T-helper 17 cell (primary cell): ENCODE data around the gene WBP2. TPM values are rescaled to one million over a fixed set of nuclear protein-coding genes. Genes with fewer than 3 reads are reported as not detected.
"Not testable (repeated sequence)": the region's sequence is repeated elsewhere in the genome, so short reads cannot be mapped to it uniquely, and the experiment has no call there.

Experiments
- ATAC-seq: fragments of 150-1000 bp; cut with Tn5 transposase; 2 replicates; pipeline ENCODE4 v1.10.0; 2021; ENCODE audit warnings: mild to moderate bottlenecking, moderate library complexity
- DNase-seq, 3 donors: peaks; one replicate each; pipeline versions ENCODE4 v3.0.0 to v3.0.0-alpha.2; 2020 to 2021
- H3K9me3 ChIP-seq: one replicate; pipeline ENCODE4 v1.7.0; 2013; ENCODE audit warnings: low read length, mild to moderate bottlenecking; ENCODE audit not compliant: control insufficient read depth, poor library complexity, severe bottlenecking
- H3K27ac Mint-ChIP-seq: one replicate; pipeline ENCODE4 v1.8.0; 2022; ENCODE audit warnings: mild to moderate bottlenecking, moderate library complexity, mixed read lengths
- H3K27me3 Mint-ChIP-seq: one replicate; pipeline ENCODE4 v1.8.0; 2022; ENCODE audit warnings: mixed read lengths
- H3K36me3 Mint-ChIP-seq: one replicate; pipeline ENCODE4 v1.8.0; 2022; ENCODE audit warnings: low read depth, mixed read lengths
- H3K4me1 Mint-ChIP-seq: one replicate; pipeline ENCODE4 v1.8.0; 2022; ENCODE audit warnings: mild to moderate bottlenecking, mixed read lengths
- H3K4me3 Mint-ChIP-seq: one replicate; pipeline ENCODE4 v1.8.0; 2022; ENCODE audit warnings: mild to moderate bottlenecking, moderate library complexity, mixed read lengths
- total RNA-seq, 4 donors: library from RNA in 2 of 4; stranded (reverse) in 2 of 4; gene quantifications; one replicate each; pipeline ENCODE4 v1.2.3 and lab custom pipeline; 2022 to 2026

WBP2 gene
- total RNA-seq, 2 donors from 2014 or later = 86.0 to 114 TPM

GRCh38 chr17:75869282-75870141, 14.4 kb upstream of the WBP2 start:
- Mint-ChIP-seq H3K4me3 (no peak overlapping the region), H3K36me3 (no peaks in the 10 kb centered on the region), H3K4me1 (peaks cover 21% of the 10 kb centered on the region), H3K27ac (no peak overlapping the region), H3K27me3 (no peaks in the 10 kb centered on the region)
- no peak for ATAC-seq
- DNase-seq = no peak
- no peaks in the 10 kb centered on the region for H3K9me3 ChIP-seq

- not testable (repeated sequence) for H3K27ac Mint-ChIP-seq
These were observed 13.7 kb upstream of the WBP2 start for GRCh38 chr17:75868730-75869281.

GRCh38 chr17:75865404-75866188, 10.5 kb upstream of the WBP2 start:
- DNase-seq, ATAC-seq, H3K27me3 Mint-ChIP-seq, H3K9me3 ChIP-seq, H3K36me3 Mint-ChIP-seq: not testable (repeated sequence)
- peak overlapping the region; percentile 12 for H3K4me3 Mint-ChIP-seq
- peaks cover 18% of the 10 kb centered on the region for H3K4me1 Mint-ChIP-seq
- H3K27ac Mint-ChIP-seq = peak overlapping the region; percentile 86

More at GRCh38 chr17:75868730-75869281, 13.7 kb upstream of the WBP2 start:
- H3K4me3 Mint-ChIP-seq, DNase-seq, H3K27me3 Mint-ChIP-seq, ATAC-seq, H3K9me3 ChIP-seq, H3K36me3 Mint-ChIP-seq: not testable (repeated sequence)
- peaks cover 24% of the 10 kb centered on the region for H3K4me1 Mint-ChIP-seq

GRCh38 chr17:75864887-75865286, 9.8 kb upstream of the WBP2 start:
- H3K36me3 Mint-ChIP-seq = not testable (repeated sequence)
- peak overlapping the region; percentile 86 for H3K27ac Mint-ChIP-seq

GRCh38 chr17:75864448-75864871, 9.3 kb upstream of the WBP2 start:
- Mint-ChIP-seq H3K27me3 (no peaks in the 10 kb centered on the region), H3K4me3 (peak overlapping the region; percentile 60), H3K27ac (peak overlapping the region; percentile 86), H3K4me1 (peaks cover 17% of the 10 kb centered on the region), H3K36me3 (no peaks in the 10 kb centered on the region)
- H3K9me3 ChIP-seq = no peaks in the 10 kb centered on the region
- DNase-seq (no peak), ATAC-seq (peak; percentile 70)

More at GRCh38 chr17:75864887-75865286, 9.8 kb upstream of the WBP2 start:
- Mint-ChIP-seq H3K4me1 (peaks cover 17% of the 10 kb centered on the region), H3K4me3 (peak overlapping the region; percentile 60)
- not testable (repeated sequence) for H3K9me3 ChIP-seq, H3K27me3 Mint-ChIP-seq, DNase-seq
- peak; percentile 72 for ATAC-seq

- peaks cover 23% of the 10 kb centered on the region for H3K4me1 Mint-ChIP-seq
- H3K4me3 Mint-ChIP-seq = no peak overlapping the region
- H3K9me3 ChIP-seq = no peaks in the 10 kb centered on the region
- no peaks in the 10 kb centered on the region for H3K27me3 Mint-ChIP-seq
- H3K36me3 Mint-ChIP-seq = no peaks in the 10 kb centered on the region
- DNase-seq (no peak), ATAC-seq (no peak)
- no peak overlapping the region for H3K27ac Mint-ChIP-seq
These were observed 6.8 kb upstream of the WBP2 start for GRCh38 chr17:75861927-75862317.

GRCh38 chr17:75859358-75859757, 4.2 kb upstream of the WBP2 start:
- H3K27ac Mint-ChIP-seq, DNase-seq, H3K27me3 Mint-ChIP-seq, H3K36me3 Mint-ChIP-seq, H3K9me3 ChIP-seq, H3K4me3 Mint-ChIP-seq, ATAC-seq: not testable (repeated sequence)
- H3K4me1 Mint-ChIP-seq = peaks cover 17% of the 10 kb centered on the region

- no peaks in the 10 kb centered on the region for H3K27me3 Mint-ChIP-seq
- no peak overlapping the region for H3K4me3 Mint-ChIP-seq
- no peak for ATAC-seq
These were observed 1.1 kb upstream of the WBP2 start for GRCh38 chr17:75856062-75856756.

GRCh38 chr17:75854881-75855309, 240 bp downstream of the WBP2 start:
- H3K4me3 Mint-ChIP-seq = no peak overlapping the region
- DNase-seq (no peak), ATAC-seq (peak; percentile 2)
- no peaks in the 10 kb centered on the region for H3K27me3 Mint-ChIP-seq
- H3K4me1 Mint-ChIP-seq = peaks cover 13% of the 10 kb centered on the region
- no peaks in the 10 kb centered on the region for H3K36me3 Mint-ChIP-seq
- no peaks in the 10 kb centered on the region for H3K9me3 ChIP-seq
- H3K27ac Mint-ChIP-seq = no peak overlapping the region

More at GRCh38 chr17:75856062-75856756, 1.1 kb upstream of the WBP2 start:
- DNase-seq = peak in 1 of 3 donors; percentile 21
- H3K27ac Mint-ChIP-seq = no peak overlapping the region
- H3K9me3 ChIP-seq = no peaks in the 10 kb centered on the region
- no peaks in the 10 kb centered on the region for H3K36me3 Mint-ChIP-seq
- peaks cover 13% of the 10 kb centered on the region for H3K4me1 Mint-ChIP-seq

GRCh38 chr17:75854101-75854748, 910 bp downstream of the WBP2 start:
- Mint-ChIP-seq H3K4me1 (peaks cover 13% of the 10 kb centered on the region), H3K27ac (no peak overlapping the region), H3K27me3 (no peaks in the 10 kb centered on the region), H3K36me3 (no peaks in the 10 kb centered on the region), H3K4me3 (no peak overlapping the region)
- no peaks in the 10 kb centered on the region for H3K9me3 ChIP-seq
- DNase-seq = no peak
- ATAC-seq = no peak

- H3K4me3 Mint-ChIP-seq = peak overlapping the region; percentile 53
- H3K27me3 Mint-ChIP-seq = no peaks in the 10 kb centered on the region
- peaks cover 13% of the 10 kb centered on the region for H3K4me1 Mint-ChIP-seq
- no peaks in the 10 kb centered on the region for H3K9me3 ChIP-seq
- no peak for ATAC-seq
- H3K27ac Mint-ChIP-seq = no peak overlapping the region
- DNase-seq = no peak
- H3K36me3 Mint-ChIP-seq = no peaks in the 10 kb centered on the region
These were observed 1.7 kb downstream of the WBP2 start for GRCh38 chr17:75853433-75853832.

GRCh38 chr17:75851693-75851991, 3.5 kb downstream of the WBP2 start:
- H3K36me3 Mint-ChIP-seq, H3K4me3 Mint-ChIP-seq, DNase-seq, ATAC-seq, H3K27me3 Mint-ChIP-seq, H3K9me3 ChIP-seq: not testable (repeated sequence)
- H3K4me1 Mint-ChIP-seq = peaks cover 13% of the 10 kb centered on the region
- H3K27ac Mint-ChIP-seq = peak overlapping the region; percentile 32
